HG03060 (cell line): ENCODE results near the gene GPR142.

ENCODE experiments used
- ATAC-seq: cut with Tn5 transposase; IDR thresholded peaks from one replicate; pipeline ENCODE4 v1.9.1; 2021; ENCODE audit warnings: low read depth, moderate number of reproducible peaks; ENCODE audit not compliant: unreplicated experiment

GPR142 gene

DNA sequence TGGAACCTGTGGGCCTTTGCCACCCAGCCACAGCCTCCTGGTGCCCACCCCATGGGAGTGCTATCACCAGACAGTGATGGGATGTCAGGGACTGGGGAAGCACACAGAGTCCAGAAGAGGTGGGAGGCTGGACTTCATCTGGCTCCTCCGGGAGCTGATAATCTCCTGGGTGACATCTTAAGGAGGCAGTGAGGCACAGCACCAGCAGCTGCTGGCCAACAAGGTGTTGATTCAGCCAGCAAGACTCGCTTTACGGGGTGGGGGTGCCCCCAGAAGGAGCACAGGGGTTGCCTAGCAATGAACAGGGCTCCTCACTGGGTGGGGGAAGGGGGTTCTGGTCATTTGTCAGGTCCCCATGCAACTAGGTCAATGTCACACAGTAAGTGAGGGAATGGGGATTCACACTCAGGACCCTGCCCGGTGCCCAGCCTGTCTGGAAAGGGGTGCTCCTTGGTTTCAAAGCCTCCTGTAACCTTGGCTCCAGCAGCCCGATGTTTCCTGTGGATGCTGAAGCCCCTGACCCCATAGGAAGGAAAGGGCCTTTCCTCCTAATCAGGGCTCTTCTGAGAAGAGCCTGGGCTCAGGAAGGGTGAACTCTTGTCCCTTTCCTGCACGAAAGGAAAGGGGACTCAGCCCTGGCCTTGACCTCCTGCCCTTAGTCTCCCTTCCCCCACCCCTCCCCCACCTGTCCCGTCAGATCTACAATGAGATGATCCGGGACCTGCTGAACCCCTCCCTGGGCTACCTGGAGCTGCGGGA lies 23.6 kb upstream of the GPR142 start:
- no peak for ATAC-seq

DNA sequence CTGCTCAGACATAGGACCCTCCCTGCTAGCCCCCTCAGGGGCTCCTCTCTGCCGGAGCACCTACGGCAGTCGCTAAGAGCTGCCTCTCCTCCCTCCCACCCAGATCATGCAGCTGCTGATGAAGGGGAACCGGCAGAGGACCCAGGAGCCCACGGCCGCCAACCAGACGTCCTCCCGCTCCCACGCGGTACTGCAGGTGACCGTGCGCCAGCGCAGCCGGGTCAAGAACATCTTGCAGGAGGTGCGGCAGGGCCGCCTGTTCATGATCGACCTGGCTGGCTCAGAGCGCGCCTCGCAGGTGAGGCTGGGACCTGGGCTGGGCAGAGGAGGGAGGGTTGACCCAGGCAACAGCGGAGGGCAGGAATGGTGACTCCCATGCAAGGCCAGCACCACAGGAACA lies 22.6 kb upstream of the GPR142 start:
- ATAC-seq = no peak

GRCh38 chr17:74345433-74346241 lies 21.7 kb upstream of the GPR142 start:
- ATAC-seq = no peak

GRCh38 chr17:74347646-74348045 lies 19.7 kb upstream of the GPR142 start:
- ATAC-seq = no peak

DNA sequence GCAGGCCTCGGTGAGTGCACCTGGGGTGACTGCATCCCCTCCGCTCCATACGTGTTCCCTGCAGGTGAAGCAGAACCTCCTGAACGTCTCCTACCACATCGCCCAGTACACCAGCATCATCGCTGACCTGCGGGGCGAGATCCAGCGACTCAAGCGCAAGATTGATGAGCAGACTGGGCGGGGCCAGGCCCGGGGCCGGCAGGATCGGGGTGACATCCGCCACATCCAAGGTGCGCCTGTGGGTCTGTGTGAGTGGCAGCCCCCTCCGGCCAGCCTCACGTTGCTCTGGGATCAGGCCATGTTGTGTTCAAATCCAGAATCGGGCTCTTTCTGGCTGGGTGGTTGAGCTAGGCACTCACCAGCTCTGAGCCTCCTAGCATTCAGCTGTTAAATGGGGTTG lies 18.2 kb upstream of the GPR142 start:
- no peak for ATAC-seq

GRCh38 chr17:74350486-74350885 lies 16.8 kb upstream of the GPR142 start:
- no peak for ATAC-seq

- ATAC-seq = no peak
Measured at GRCh38 chr17:74351552-74352210, 15.6 kb upstream of the GPR142 start.

- ATAC-seq = no peak
Measured at GRCh38 chr17:74353446-74354060, 13.8 kb upstream of the GPR142 start.

GRCh38 chr17:74354123-74354522 lies 13.2 kb upstream of the GPR142 start:
- no peak for ATAC-seq

DNA sequence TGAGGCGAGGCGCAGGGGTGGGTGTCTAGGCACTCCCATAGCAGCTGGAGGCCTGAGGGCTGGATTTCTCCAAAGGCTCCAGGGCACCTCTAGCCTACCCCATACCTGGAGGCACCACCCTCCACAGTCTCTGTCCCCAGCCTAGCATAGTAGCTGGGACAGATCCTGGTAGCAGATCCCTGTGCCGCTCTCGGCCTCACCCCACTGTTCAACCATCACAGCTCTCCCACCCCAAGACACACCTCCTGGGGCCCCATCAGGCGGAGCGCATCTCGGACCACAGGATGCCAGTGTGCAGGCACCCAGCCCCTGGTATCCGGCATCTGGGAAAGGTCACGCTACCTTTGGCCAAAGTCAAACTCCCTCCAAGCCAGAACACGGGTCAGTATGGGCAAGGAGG lies 12.7 kb upstream of the GPR142 start:
- no peak for ATAC-seq

GRCh38 chr17:74355065-74355464 lies 12.2 kb upstream of the GPR142 start:
- ATAC-seq = no peak

DNA sequence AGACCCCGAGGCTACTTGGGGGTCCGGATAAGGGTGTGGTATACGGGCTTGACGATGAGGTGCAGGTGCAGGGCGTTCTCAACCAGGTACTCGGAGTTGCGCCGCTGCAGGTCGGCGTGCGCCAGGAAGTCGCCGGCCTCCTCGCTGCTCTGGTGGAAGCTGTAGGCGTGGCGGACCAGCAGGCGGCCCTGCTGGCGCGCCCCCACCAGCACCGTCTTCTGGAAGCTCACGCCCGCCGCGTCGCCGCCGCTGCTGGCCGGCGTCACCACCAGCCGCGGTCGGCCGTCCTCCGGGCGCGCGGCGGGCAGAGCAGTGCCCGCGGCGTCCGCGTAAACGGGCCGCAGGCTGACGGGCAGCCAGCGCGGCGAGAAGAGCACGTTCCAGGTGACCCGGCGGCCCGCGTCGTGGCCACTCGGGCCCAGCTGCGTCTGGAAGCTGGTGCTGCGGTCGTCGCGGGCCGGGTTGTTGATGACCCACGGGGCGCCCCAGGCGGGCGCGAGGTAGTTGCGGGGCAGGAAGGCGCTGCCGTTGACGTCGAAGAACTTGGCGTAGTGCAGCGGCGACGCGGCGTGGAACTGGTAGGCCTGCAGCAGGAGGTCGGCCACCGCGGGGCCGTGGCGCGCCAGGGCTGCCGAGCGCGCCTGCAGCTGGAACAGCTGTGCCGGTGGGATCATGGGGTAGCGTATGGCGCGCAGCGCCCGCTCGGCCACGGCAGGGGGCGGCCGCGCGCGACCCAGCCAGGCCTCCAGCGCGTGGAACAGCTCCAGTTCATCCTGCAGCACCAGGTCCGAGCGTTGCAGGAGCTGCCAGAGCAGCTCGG lies 10.4 kb upstream of the GPR142 start:
- ATAC-seq = no peak

GRCh38 chr17:74357466-74357809 lies 9.9 kb upstream of the GPR142 start:
- no peak for ATAC-seq

DNA sequence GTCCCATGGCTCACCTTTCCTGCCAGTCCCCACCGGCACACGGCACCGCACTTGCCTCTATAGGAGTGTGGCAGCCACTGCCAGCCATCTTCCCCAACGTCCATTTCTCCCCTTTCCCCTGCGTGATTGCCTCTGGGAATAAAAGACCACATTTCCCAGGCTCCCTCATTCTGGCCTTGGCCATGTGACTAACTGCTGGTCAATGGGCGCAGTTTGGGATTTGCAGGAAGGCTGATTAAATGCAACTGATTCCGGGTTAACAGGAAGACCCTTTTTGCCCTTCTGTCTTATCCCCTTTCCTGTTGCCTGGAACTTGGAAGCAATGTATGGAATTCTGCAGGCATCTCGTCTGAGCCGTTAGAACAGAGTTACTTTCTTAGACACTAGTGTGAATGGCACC lies 8.6 kb upstream of the GPR142 start:
- ATAC-seq = no peak

DNA sequence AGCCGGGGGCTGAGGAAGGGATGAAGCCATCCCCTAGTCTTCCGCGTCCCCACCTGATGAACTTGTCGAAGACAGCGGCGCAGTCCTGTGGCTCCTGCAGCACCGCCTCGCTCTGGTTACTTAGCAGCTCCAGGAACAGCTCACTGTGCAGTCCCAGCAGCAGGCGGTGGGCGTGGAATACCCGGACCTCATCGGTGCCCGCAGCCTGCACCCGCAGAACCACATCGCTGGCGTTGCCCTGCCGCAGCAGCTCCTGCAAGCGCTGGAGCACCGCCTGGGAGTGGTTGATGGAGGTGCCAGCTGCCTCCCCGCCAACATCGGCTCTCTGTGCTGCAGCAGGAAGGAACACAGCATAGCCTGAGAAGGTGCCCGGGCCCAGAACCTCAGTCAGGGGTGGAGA lies 7.4 kb upstream of the GPR142 start:
- ATAC-seq = no peak

GRCh38 chr17:74360899-74361229 lies 6.4 kb upstream of the GPR142 start:
- ATAC-seq = no peak

DNA sequence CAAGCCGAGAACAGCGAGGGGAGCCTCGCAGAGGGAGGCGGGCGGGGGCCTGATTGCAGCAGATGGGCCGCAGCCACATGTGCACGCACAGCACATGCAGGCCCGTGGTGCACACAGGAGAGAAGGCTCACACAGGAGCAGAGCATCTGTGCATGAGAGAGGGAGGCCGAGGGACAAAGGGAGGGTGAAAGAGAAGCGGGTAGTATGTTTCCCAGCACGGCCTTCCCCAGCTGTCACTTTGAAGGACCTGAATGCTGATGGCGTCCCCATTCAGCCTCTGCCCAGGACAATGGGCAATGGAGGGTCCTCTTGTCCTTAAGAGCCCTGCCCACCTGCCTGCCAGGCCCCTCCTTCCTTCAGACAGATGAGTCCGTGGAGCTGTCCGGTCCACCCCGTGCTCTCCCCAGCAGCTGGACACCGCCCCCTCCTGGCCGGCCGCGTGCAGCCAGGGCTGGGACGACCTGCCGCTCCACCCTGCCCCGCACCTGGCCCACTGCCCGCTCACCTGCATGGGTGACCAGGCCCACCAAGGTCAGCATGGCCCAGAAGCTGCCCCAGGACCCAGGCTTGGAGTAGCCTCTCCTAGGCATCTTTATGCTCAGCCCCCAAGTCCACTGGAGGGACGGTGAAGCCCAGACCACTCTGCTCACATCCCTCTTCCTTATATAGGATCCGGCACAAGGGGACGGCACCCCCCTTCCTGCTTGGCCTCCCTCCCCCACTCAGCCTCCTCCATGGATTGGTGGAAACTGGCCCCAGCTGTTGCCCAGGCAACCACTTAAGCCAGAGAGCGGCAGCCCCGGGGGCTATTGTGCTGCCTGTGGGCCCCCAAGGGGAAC lies 5.9 kb upstream of the GPR142 start, which contains the start of gene BTBD17:
Gene BTBD17 (minus strand): TSS at position 639 of the 839 bp plus-strand sequence. CDS start 49 bp downstream, at position 590.
- no peak for ATAC-seq

DNA sequence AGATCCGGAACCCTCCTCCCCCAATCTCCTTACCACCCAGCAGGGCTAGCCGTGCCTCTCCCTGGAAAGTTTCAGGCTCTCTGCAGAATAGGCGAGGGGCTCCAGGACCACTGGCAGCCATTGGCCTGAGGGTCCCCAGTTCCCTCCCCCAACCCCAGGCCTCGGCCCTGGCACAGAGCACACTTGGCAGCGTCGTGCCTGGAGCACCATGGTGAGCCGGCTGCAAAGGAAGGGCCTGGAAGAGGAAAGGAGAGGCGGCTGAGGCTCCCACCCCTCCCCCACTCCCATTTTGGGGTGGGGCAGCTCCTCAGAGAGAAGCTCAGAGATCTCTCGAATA lies 5.3 kb upstream of the GPR142 start:
- no peak for ATAC-seq

DNA sequence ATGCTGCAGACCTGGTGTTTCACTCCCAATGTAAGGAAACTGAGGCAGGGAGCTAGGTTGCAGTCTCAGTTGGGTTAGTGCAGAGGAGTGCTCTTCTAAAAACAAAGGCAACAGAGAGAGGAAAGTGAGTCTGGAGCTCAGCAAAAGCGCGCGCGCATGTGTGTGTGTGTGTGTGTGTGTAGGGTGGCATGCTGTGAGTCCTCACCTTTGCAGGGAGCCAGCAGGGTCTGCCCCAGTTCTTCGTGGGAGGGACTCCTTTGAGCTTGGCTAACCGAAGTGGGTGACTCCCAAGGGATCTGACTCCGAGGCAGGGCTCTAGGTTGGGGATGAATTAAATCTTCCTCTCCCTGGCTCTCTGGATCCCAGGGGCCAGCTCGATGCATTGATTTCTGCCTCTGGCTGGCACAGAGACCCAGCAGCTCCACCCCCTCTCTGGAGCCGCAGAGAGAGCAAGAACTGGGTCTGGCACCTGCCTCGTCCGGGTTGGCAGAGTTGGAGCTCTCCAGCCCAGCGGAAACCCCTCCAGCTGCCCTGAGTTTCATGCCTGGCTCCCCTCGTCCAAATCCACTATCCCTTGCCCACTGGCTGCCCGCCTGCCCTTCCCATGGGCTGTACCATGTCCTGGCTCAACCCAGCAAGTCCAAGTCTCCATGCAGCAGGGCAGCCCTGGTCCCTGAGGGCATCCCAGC lies 4.4 kb upstream of the GPR142 start:
- no peak for ATAC-seq
